HG03175 (cell line): ENCODE measurements around the gene SNAPIN.
"Not testable (repeated sequence)": the region's sequence is repeated elsewhere in the genome, so short reads cannot be mapped to it uniquely, and the experiment has no call there.

Source experiments
- ATAC-seq: cut with Tn5 transposase; IDR thresholded peaks from one replicate; pipeline ENCODE4 v1.9.1; 2021; ENCODE audit warnings: mild to moderate bottlenecking, moderate library complexity; ENCODE audit not compliant: unreplicated experiment

SNAPIN gene

GRCh38 chr1:153626904-153627714 is 31.4 kb upstream of the SNAPIN start, which contains the start of gene S100A13:
S100A13 (minus strand) TSS chr1:153627505; CDS start chr1:153626472, 1,033 bp downstream.
- ATAC-seq, result no peak

DNA sequence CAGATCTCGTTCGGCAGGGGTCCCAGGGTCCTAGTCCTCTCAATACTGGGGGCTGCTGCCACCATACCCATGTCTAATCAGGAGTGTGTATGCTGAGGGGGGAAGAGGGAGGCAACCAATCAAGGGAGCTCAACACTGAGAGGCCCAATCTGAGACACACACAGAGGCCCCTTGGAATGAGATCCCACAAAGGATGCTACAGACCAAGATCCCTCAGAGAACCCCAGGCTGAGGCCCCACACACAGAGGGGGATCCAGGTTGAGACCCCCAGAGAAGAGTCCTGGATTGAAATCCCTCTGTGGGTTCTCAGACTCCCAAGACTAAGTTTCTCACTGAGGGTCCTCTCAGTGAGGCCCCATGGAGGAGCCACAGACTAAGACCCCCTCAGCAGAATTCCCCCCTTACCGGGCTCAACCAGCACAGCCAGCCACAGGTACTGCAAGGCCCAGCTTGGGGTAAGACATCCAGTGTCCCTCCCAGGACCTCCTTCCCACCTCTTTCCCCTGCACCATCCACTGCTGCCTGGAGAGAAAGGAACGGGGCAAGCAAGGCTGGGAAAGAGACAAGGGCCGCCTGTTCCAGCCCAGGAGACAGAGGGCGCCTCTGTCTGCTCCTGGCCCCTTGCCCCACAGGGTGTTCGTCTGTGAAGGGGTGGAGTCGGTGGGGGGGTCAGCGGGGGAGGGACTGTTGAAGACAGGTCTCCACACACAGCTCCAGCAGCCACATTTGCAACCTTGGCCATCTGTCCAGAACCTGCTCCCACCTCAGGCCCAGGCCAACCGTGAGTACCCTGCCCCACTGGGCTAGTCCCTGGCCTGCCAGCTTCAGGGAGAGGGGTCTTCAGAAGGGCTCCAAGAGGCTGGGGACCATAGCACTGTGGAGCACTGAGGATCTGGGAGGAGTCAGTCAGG is 30.5 kb upstream of the SNAPIN start, which contains the start of gene S100A1:
S100A1 (plus strand) TSS at position 720 of the 912 bp plus-strand sequence. CDS start 2,088 bp downstream, outside the sequence.
- no peak for ATAC-seq

- no peak for ATAC-seq
Measured at GRCh38 chr1:153628638-153629342, 29.7 kb upstream of the SNAPIN start.

DNA sequence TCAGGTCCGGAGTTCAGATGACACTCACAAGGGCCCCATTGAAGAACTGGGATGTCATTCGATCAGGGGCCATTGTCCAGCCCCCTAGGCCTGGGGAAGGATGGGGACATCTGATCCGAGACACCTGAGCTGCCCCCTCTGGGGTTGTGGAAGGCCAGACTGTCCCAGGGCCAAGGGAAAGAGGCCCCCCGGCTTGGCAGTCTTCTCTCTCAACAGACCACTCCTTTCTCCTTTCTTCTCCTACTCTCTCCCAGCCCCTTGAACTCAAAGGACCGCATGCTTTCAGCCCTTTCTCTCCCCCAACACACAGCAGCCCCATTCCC is 29.2 kb upstream of the SNAPIN start:
- ATAC-seq, result no peak

- ATAC-seq, result no peak
Measured at GRCh38 chr1:153629971-153630370, 28.5 kb upstream of the SNAPIN start.

- ATAC-seq, result no peak
Measured at GRCh38 chr1:153630384-153630783, 28.1 kb upstream of the SNAPIN start.

- ATAC-seq, result no peak
Measured at GRCh38 chr1:153631047-153632022, 27.2 kb upstream of the SNAPIN start.

DNA sequence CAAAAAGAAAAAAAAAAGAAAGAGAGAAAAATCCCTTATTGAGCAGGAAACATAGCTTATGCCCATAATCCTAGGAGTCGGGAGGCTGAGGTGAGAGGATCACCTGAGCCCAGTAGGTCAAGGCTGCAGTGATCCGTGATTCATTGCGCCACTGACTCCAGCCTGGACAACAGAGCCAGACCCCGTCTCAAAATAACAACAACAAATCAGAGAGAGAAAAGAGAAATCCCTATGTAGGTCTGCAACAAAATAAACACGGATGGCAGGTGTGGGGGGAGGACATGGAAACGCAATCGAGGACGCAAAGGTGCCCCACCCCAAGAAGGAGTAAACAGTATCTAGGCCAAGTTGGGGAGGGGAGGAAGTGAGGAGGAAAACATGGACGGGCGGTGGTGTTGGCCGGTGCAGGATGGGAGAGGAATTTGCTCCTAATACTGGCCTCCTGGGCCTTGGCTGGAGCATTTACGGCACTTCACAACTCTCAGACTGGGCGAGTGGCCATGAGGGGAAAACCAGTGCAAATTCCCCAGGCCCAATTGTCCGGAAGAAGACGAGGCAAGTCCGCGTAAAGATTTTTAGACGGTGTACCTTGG is 25.2 kb upstream of the SNAPIN start:
- peak; percentile 3 for ATAC-seq

DNA sequence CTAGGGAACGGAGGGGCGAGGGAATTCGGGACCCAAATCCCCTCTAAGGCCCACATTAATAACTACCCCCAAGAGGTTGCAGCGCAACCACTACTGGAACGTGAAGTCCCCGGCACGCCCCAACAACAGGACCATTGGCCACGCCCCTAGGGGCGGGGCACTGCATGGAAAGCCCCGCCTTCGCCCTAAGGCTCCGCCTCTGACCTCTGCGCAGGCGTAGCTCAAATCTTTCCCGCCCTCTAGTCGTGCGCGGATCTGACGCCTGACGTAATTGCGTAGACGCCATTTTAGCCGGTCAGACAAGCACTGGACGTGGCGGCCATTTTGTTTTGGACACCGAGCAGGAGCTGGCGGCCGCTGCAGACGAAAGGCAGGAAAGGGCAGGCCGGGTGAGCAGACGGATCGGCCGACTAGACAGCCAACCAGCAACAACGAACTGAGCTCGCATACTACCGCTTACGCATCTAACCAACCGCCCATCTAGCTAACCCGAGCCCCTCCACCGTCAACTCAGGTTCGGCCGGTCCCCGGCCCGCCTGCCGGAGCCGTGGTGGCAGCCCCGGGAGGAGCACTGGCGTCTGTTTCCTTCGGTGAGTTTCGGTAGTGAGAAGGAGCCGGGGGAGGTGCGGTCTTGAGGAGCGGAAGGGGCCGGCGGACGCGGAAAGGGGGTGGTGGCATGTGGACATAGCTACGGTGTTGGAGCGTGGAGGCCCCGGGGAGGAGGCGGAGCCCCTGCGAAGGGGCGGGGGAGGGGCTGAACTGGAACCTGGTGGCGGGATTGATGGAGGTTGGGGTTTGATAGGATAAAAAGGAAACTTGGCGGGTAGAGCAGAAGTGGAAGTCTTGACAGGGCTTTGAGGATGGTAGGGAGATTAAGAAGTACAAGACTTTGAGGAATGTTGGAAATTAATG is 24.5 kb upstream of the SNAPIN start, which contains the start of gene CHTOP:
CHTOP (plus strand) TSS at position 313 of the 912 bp plus-strand sequence. CDS start 2,523 bp downstream, outside the sequence.
- peak; percentile 89 for ATAC-seq

GRCh38 chr1:153635872-153636271 is 22.6 kb upstream of the SNAPIN start:
- ATAC-seq, result no peak

DNA sequence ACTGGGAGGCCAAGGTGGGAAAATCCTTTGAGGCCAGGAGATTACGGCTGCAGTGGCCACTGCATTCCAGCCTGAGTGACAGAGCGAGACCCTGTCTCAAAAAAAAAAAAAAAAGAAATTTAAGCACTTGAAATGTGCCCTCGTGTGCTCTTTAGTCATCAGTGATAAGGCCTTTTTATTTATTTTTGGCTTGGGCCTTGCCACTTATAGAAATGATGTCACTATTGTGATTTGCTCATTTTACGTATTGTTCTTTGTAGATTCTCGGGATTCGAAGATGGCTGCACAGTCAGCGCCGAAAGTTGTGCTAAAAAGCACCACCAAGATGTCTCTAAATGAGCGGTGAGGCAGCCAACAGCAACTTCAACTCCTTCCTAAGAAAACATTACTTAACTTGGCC is 22.2 kb upstream of the SNAPIN start:
- no peak for ATAC-seq

GRCh38 chr1:153638261-153638660 is 20.2 kb upstream of the SNAPIN start:
- no peak for ATAC-seq

- no peak for ATAC-seq
Measured at GRCh38 chr1:153639280-153639679, 19.2 kb upstream of the SNAPIN start.

DNA sequence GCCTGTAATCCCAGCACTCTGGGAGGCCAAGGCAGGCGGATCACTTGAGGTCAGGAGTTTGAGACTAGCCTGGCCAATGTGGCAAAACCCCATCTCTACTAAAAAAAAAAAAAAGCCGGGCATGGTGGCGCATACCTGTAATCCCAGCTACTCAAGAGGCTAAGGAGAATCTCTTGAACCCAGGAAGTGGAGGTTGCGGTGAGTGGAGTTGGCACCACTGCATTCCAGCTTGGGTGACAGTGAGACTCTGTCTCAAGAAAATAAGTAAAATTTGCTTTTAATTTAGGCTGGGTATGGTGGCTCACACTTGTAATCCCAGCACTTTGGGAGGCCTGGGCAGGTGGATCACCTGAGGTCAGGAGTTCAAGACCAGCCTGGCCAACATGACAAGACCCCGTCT is 18.3 kb upstream of the SNAPIN start:
- ATAC-seq, result not testable (repeated sequence)

DNA sequence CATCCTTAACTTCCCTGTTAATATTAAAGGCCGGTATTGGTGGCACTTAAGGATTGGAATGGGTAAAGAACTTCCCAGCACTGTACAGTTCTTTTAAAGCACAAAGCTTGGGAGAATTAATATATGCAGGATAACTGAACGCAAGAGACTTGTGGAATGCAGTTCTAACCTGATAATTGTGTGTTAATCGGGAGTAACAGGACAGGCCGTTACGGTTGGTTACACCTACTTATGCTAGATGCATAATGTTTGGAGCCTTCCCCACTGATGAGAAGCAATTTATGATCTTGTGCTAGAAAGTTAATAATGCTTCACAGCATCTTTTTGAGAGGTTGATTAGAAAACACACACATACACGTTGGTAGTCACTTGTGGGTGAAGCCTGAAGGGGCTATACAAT is 17.6 kb upstream of the SNAPIN start:
- ATAC-seq, result no peak

GRCh38 chr1:153642161-153642560 is 16.3 kb upstream of the SNAPIN start:
- no peak for ATAC-seq

GRCh38 chr1:153643100-153643499 is 15.4 kb upstream of the SNAPIN start:
- ATAC-seq, result no peak

- no peak for ATAC-seq
Measured at GRCh38 chr1:153643816-153644215, 14.7 kb upstream of the SNAPIN start.
